Stimulated activated CD8-positive, alpha-beta memory T cell treated with anti-CD3 and anti-CD28 coated beads, Interleukin-12 subunit alpha, Interleukin-12 subunit beta, amount 100 ng/mL, for 1 hour (primary cell): ENCODE measurements around the gene HP.
"Not testable (repeated sequence)": the region's sequence is repeated elsewhere in the genome, so short reads cannot be mapped to it uniquely, and the experiment has no call there.

Experiments used
- DNase-seq: peaks from one replicate; pipeline ENCODE4 v3.0.0-alpha.2; 2020; ENCODE audit warnings: low read depth

HP gene

DNA sequence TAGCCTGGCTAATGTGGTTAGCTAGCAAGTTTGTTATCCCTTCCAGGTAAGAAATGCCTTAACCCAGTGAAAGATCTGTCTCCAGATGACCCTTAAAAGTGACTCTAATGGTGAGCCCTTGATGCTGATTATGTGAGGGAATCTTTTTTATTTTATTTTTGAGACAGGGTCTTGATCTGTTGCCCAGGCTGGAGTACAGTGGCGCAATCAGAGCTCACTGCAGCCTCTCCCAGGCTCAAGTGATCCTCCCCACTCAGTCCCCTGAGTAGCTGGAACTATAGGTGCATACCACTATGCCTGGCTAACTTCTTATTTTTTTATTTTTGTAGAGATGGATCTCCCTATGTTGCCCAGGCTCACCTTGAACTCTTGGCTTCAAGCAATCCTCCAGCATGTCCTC is 10.8 kb upstream of the HP start:
- DNase-seq, result no peak

DNA sequence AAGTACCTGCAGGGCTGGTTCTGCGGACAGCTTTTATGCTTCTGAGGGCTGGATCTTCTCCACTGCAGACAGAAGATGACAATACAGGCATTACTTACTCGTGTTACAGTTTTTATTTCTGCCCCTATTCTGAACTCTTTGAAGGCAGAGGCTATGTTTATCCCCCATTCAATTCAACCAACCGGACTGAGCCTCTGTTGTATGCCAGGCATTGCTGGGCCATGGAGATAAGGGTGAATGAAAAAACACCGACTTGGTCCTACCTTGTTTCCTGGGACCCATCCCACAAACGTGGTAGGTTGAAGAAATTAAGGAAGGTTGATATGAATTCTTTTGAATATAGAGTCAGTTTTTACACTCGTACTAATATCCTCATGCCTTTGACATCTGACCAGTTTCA is 10.0 kb upstream of the HP start:
- DNase-seq, result no peak

DNA sequence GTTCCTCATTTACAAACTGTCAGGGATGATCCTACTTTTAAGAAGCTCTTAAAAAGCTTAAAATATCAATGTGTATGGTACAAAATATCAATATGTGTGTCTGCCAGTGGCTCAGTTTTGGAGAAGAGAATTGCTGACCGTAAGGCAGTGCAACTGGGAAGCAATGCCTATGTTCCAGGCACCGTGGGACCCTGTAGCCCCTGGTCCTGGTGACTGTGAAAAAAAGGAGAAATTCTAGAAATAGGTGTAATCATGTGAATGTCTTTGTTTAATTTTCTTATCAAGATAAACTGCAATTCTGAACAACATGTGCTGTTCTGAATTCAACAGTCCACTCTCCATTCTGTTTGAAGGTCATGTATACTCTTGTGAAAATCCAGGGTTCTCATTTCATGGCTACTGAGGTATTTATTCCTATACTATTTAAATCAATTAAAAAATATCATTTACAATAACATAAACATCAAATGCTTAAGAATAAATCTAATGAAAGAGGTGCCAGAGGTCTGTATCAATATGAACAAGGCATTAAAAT is 9.4 kb upstream of the HP start:
- DNase-seq, result no peak

DNA sequence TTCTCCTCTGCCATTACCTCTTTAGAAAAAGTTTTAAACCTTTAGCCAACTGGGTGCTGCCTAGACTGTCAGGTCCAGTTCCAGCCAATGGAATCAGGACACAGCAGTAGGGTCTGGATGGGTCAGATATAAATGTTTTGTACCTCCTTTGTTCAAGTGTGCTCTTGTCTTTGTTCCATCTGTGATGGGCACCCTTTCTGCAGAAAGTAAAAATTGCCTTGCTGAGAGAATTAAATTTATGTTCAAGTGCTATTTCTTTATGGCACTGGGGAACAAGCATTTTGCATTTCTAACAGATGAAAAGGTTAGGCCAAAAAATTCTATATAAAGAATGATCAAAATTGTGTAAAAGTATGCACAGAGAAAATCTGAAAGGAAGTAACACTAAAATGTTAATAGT is 5.2 kb upstream of the HP start:
- DNase-seq, result no peak

DNA sequence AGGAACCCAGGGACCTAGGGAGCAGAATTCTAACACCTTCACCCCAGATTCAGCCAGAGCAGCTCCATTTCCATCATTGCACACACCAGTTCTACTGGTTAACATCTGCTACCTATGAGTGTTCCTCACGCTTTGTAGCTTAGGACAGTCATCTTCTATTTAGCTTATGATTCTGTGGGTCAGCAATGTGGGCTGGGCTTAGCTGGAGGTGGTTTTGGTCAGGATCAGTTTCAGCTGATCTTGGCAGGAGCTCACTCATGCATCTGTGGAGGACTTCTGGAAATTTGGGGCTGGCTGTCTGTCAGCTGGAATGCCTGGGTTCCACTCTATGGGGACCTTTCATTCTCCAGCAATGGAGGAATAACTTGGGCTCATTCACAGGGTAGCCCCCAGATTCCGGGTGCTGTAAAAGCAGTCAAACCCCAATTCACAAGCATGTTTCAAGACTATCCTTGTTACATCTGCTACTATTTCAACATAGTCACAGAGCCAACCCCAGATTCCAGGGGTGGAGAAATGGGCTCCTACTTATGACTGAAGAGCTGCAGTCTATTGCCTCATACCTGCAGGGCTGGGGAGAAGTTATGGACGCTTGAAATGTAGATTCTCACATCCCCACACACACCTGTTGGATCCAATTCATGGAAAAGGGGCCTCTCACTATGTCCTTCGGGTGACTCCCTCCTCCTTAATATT is 3.4 kb upstream of the HP start:
- DNase-seq, result no peak

DNA sequence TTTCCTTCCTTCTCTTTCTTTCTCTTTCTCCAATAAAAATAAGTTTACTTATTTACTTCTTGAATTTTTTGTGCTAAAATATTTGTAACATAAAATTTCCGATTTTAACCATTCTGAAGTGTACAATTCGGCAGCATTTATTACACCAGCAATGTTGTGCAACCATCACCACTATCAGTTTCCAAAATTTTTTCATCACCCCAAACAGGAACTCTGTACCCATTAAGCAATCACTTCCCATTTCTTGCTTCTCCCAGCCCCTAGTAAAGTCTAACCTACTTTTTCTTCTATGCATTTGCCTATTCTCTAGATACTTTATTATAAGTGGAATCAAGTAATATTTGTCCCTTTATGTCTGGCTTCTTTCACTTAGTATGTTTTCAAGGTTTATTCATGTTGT is 2.5 kb upstream of the HP start:
- no peak for DNase-seq

DNA sequence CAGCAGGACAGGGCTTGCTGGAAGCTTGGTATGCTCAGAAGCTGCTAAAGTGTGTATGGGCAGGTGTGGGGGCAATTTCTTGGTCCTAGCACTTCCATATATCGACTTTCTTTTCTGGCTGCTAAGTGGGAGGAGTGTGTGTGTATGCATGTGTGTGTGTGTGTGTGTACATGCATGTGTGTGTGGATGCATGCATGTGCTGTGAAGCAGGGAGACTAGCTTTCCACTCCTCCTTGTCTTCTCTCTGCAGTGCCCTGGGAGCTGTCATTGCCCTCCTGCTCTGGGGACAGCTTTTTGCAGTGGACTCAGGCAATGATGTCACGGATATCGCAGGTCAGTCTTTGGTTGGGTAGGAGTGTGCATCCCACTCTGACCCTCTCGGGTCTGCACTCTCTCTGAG is 1.6 kb downstream of the HP start:
- no peak for DNase-seq

DNA sequence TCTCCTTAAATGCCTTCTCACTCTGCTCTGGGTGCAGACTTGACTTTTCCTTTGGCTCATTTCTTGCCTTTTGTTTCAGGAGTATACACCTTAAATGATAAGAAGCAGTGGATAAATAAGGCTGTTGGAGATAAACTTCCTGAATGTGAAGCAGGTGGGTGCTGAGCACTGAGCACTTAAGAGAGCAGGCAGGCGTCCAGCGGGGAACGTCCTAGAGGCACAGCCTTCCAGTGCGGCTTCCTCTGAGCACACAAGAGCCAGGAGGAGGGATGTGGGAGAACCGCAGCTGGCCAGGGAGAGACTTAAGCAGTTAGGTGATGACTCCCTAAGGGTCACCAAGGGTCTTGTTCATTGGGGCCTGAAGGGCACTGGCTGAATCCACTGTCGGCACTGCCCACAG is 3.0 kb downstream of the HP start:
- not testable (repeated sequence) for DNase-seq

DNA sequence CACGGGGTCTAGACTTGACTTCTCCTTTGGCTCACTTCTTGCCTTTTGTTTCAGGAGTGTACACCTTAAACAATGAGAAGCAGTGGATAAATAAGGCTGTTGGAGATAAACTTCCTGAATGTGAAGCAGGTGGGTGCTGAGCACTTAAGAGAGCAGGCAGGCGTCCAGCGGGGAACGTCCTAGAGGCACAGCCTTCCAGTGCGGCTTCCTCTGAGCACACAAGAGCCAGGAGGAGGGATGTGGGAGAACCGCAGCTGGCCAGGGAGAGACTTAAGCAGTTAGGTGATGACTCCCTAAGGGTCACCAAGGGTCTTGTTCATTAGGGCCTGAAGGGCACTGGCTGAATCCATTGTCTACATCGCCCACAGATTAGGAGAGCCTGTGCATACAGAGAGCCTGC is 4.8 kb downstream of the HP start:
- not testable (repeated sequence) for DNase-seq

DNA sequence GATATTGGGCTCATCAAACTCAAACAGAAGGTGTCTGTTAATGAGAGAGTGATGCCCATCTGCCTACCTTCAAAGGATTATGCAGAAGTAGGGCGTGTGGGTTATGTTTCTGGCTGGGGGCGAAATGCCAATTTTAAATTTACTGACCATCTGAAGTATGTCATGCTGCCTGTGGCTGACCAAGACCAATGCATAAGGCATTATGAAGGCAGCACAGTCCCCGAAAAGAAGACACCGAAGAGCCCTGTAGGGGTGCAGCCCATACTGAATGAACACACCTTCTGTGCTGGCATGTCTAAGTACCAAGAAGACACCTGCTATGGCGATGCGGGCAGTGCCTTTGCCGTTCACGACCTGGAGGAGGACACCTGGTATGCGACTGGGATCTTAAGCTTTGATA is 6.1 kb downstream of the HP start:
- DNase-seq, result no peak

DNA sequence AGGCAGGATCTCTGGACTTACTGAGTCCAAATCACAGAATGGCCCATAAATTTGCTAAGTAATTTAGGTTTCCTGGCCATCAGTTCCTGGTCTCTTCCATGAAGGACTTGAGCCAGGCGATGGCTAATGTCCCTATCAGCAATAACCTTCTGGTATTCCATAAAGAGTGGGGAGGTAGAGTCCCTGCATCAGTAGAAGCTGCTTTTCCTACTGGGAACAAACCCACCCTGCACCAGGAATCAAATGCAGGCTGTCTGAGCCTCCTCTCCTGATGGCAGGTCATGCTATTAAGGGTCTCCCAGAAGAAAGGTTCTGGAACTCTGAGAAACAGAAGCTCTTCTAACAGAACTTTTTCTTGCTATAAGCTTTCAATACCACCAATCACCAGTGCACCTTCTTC is 7.3 kb downstream of the HP start:
- no peak for DNase-seq

DNA sequence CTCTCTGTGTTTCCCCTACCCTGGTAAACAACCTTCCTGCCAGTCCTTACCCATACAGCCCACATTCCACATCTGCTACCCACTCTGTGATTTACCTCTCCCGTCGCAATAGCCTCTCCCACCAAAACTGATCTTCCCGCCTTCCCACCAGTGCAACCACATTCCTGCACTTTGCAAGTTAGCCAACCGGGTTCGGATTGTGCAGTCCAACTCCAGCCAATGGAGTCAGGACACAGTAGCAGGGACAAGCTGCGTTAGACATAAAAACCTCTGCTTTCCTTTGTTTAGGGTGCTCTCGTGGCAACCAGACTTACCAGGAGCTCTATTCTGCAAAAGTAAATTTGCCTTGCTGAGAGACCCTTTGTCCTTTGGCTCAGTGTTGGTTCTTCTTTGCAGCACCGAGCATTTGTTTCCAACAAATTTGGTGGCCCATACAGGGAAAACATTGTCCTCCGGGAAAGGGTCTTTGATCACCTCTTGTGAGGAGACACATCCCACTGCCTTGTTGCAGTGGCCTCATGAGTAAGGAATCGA is 10.1 kb downstream of the HP start:
- no peak for DNase-seq

DNA sequence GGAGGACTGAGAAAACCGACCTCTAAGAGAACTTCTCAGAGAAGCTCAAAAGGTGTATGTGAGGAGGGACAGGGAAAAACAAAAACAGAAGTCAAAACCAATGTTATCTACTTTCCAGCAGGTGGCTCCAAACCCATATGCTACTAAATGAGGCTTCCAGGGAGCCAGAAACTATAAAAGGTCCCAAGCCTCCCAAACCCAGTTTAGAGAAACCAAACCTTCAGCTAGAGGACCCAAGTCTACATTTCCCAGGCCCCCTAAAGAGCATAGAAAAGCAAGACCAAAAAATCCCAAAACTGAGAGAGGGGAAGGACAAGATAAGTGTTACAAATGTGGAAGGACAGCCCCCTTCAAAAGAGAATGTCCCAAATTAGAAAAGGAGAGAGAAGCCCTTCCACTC is 12.4 kb downstream of the HP start:
- no peak for DNase-seq

DNA sequence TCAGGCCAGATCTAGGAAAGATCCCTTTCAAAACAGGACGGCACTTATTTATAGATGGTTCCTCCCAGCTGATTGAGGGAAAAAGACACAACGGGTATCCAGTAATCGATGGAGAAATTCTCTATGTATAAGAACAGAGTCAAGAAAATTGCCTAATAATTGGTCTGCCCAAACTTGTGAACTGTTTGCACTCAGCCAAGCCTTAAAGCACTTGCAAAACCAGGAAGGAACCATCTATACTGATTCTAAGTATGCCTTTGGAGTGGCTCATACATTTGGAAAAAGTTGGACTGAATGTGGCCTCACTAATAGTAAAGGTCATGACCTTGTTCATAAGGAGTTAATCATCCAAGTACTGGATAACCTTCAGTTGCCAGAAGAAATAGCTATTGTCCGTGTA is 14.6 kb downstream of the HP start:
- DNase-seq, result no peak

DNA sequence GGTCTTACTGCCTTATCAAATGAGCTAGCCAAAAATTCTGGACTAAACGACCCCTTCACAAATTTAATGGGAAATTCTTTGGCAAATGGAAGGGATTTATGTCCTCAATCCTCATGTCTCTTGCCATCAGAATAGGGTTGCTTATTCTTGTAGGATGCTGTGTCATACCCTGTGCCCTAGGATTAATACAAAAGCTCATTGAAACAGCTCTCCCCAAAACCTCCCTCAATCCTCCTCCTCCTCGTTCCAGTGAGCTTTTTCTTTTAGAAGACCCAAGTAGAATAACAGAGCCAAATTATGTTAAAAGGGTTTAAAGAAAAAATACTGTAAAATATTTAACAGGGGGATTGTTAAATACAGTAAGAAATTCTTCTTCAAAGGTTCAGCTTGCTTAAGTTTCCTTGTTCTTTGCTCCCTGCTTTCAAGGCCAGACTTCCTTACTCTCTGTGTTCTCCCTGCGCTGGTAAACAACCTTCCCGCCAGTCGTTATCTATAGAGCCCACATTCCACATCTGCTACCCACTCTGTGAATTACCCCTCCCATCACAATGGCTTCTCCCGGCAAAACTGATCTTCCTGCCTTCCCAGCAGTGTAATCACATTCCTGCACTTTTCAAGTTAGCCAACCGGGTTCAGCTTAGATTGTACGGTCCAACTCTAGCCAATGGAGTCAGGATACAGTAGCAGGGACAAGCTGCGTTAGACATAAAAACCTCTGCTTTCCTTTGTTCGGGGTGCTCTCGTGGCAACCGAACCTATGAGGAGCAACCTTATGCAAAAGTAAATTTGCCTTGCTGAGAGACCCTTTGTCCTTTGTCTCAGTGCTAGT is 18.4 kb downstream of the HP start:
- DNase-seq, result no peak

DNA sequence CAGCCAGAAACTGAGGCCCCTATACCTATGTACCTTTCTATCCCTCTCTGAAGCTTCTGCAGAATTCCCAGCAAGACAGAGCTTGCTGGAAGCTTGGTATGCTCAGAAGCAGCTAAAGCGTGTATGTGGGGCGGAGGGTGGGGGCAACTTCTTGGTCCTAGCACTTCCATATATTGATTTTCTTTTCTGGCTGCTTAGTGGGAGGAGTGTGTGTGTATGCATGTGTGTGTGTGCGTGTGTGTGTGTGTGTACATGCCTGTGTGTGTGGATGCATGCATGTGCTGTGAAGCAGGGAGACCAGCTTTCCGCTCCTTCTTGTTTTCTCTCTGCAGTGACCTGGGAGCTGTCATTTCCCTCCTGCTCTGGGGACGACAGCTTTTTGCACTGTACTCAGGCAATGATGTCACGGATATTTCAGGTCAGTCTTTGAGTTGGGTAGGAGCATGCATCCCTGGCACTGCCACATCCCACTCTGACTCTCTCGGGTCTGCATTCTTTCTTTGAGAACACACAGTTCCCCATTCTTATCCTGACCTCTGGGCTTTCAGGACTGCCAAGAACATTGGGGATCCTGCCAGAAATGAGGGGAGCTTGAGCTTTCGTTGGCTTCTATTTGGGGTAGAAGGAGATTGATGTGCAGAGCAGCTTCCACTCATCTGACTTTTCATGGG is 19.4 kb downstream of the HP start:
- no peak for DNase-seq

DNA sequence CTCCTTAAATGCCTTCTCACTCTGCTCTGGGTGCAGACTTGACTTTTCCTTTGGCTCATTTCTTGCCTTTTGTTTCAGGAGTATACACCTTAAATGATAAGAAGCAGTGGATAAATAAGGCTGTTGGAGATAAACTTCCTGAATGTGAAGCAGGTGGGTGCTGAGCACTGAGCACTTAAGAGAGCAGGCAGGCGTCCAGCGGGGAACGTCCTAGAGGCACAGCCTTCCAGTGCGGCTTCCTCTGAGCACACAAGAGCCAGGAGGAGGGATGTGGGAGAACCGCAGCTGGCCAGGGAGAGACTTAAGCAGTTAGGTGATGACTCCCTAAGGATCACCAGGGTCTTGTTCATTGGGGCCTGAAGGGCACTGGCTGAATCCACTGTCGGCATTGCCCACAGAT is 20.8 kb downstream of the HP start:
- DNase-seq, result not testable (repeated sequence)

DNA sequence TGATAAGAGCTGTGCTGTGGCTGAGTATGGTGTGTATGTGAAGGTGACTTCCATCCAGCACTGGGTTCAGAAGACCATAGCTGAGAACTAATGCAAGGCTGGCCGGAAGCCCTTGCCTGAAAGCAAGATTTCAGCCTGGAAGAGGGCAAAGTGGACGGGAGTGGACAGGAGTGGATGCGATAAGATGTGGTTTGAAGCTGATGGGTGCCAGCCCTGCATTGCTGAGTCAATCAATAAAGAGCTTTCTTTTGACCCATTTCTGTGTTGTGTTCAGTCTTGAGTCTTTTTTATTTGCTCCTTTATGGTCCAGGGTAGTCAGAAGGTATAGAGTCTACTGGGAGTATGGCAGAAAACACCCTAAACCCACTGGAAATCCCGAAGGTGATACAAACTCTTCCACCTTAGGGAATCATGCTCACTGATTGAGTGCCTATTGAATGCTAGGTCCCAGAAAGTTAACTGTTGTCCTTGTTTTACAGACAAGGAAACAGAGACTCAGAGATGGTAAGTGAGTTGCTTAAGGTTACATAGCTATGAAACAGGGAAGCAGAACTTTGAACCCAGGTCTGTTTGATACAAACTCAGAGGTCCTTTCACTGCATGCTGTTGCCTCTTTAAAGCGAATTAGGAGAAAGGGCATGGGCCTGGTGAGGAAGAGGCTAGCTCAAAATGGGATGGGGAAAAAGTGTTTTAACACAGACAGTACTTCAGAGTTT is 22.8 kb downstream of the HP start:
- DNase-seq, result not testable (repeated sequence)

DNA sequence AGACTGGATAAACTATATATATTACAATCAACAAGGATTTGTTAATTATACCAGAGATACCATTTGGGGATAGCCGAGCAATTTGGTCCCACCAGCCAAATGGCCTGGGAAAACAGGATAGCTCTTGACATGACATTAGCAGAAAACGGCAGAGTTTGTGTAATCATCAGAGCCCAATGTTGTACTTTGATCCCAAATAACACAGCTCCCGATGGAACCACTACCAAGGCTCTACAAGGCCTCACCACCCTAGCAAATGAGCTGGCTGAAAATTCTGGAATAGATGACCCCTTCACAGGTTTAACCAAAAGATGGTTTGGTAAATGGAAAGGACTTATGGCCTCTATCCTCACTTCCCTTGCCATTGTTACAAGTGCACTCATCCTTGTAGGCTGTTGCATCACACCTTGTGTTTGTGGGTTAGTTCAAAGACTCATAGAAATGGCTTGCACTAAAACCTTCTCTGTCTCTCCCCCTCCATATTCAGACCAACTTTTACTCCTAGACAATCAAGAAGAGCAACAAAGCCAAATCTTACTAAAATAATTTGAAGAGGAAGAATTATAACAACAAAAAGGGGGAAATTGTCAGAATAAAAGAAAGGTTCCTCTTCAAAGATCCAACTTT is 29.6 kb downstream of the HP start:
- no peak for DNase-seq

DNA sequence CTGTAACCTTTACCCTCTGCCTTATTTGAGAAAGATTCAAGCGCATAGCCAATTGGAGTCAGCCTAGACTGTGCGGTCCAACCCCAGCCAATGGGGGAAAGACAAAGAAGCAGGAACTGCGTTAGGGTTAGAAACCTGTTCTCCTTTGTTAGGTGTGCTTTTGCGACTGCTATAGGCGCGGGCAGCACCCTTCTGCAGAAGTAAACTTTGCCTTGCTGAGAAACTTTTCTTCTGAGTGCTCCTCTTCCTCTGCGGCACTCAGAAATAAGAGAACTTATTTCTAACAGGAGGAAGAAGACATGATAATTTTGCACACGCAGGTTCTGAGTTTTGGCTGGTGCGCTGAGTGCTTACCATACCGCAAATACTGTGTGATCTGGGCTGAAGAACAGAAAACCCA is 30.1 kb downstream of the HP start:
- DNase-seq, result no peak

DNA sequence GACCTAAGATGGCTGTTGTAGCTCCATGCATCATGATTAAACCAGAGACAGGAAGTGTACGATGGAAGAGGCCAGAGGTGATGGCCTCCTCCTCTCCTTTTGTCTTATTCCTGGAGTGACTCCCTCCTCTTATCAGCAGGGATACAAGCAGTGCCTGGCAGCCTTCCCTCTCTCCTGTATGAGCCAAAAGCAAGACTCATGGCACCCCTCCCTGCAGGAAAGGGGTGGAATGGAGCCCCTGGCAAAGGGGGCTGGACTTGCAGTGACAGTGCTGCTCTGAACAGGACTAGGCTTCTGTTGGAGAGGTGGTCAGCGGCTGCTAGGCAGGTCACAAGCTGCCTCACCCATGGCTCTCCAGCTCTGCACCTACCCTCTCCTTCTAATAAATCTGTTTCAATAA is 30.7 kb downstream of the HP start:
- DNase-seq, result no peak

DNA sequence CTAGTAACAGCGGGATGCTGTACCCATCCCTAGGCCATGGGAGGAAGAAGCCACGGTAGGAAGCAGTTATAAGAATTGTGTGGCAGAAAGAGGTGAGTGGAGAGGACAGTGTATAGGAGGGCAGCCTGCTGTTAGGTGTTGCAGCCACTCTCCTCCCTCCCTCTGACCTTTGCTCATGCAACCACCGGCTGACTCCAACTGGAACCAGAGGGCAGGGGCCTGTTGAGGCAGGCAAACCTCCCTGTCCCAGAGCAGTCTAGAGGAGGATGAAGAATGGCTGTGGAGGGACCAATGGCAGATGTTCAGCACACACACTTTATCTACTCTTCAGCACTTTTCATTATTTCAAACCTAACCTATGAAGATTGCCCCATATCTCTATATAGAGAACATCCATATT is 36.9 kb downstream of the HP start:
- no peak for DNase-seq
